GM18508 (cell line): ENCODE data around the gene NR6A1.
"Not testable (repeated sequence)": the region's sequence is repeated elsewhere in the genome, so short reads cannot be mapped to it uniquely, and the experiment has no call there.

Experiments
- ATAC-seq: cut with Tn5 transposase; IDR thresholded peaks from one replicate; pipeline ENCODE4 v1.9.1; 2021; ENCODE audit warnings: moderate number of reproducible peaks; ENCODE audit not compliant: insufficient read depth, unreplicated experiment

The NR6A1 gene

GRCh38 chr9:124762633-124763032 is 8.5 kb downstream of the NR6A1 start:
- ATAC-seq: no peak

- ATAC-seq: no peak
Observed at GRCh38 chr9:124761710-124762109, 9.4 kb downstream of the NR6A1 start.

GRCh38 chr9:124761196-124761595 is 9.9 kb downstream of the NR6A1 start:
- ATAC-seq: no peak

DNA sequence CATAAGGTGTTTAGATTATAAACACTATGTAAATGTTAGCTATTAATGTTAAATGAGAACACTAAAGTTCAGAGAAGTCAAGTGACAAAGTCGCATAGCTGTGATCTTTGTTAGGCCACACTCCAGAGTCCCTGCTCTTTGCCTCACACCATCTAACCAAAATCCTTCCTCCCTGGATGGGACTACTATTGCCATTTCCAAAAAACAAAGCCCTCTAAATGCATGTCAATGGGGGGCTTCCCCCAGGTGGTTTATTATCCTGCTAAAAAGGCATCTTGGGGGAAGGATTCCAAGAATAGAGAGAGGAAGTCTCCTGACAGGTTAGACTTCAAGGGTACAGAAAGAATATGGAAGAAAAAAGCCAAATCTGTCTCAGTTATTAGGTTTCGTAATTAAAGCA is 10.4 kb downstream of the NR6A1 start:
- ATAC-seq: no peak

- ATAC-seq: no peak
Observed at GRCh38 chr9:124759327-124759726, 11.8 kb downstream of the NR6A1 start.

DNA sequence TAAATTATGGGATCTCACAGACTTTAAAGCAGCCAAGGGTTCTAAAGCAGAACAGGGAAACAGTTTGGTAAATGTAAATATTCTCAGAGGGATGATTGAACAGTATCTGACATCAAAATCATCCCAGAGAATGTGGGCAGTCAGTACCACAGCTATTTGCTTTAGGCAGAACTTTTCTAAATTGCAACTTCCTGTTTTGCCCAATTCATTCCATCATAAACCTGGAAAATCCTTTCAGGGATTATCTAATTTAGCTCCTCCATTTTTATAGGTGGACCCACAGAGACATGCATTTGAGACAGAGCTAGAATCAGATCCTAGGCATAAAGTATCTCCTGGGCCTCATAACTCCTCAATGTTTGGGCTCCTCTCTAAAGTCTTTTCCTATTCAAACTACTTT is 12.4 kb downstream of the NR6A1 start:
- ATAC-seq: no peak

- ATAC-seq: no peak
Observed at GRCh38 chr9:124758061-124758460, 13.1 kb downstream of the NR6A1 start.

- no peak for ATAC-seq
Observed at GRCh38 chr9:124757616-124758015, 13.5 kb downstream of the NR6A1 start.

DNA sequence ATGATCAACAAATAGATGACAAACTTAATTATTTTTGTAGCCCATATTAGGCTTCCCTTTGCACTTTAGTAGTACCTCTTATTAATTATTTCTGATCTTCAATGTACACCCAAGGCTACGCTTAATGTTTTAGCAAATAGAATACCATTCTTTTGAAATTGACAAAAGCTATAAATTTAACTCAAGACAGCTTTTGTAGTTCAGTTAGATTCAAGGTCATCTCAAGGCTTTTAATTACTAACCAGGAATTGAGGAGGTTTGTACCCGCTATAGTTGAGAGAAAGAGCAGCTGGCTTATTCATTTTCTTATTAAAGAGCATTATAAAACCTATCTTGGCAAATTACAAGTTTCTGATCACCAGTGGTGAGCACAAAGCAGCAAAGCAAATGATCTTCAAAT is 15.1 kb downstream of the NR6A1 start:
- ATAC-seq: no peak

GRCh38 chr9:124755061-124755460 is 16.1 kb downstream of the NR6A1 start:
- ATAC-seq: no peak

GRCh38 chr9:124754289-124754688 is 16.8 kb downstream of the NR6A1 start:
- no peak for ATAC-seq

DNA sequence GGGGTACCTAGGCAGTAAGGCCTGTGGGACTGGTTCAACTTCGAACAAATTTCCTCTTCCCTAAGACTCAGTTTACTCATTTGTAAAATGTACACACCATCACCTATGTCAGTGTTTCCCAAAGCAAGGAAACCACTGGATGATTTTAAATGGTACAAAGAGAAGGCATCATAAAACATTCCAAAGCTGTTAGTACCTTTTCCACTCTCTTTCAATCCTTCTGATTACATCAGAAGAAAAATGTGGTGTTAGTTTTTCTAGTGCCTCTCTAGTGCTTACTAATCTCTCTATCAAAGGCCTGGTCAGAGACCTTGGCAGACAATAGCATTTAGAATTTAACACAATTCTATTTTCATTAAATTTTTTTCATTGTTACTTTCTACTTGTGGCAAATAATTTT is 18.1 kb downstream of the NR6A1 start:
- no peak for ATAC-seq

GRCh38 chr9:124749781-124750180 is 21.3 kb downstream of the NR6A1 start:
- ATAC-seq: no peak

- no peak for ATAC-seq
Observed at GRCh38 chr9:124749284-124749683, 21.8 kb downstream of the NR6A1 start.

DNA sequence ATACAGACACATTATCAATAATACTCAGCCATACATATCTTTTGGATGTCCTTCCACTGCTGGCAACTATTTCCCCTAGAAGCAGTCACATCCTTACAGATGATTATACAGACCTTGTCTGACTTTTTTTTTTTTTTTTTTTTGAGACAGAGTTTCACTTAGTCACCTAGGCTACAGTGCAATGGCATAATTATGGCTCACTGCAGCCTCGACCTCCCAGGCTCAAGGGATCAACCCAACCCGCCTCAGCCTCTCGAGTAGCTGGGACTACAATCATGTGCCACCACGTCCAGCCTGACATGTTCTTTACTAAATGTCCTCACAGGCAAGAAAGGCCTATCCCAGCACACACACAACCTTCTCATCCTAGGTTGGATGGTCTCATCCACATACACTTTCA is 24.0 kb downstream of the NR6A1 start:
- ATAC-seq: no peak

- ATAC-seq: no peak
Observed at GRCh38 chr9:124743686-124744348, 27.3 kb downstream of the NR6A1 start.

GRCh38 chr9:124742940-124743339 is 28.2 kb downstream of the NR6A1 start:
- no peak for ATAC-seq

- ATAC-seq: no peak
Observed at GRCh38 chr9:124741662-124742061, 29.4 kb downstream of the NR6A1 start.

- no peak for ATAC-seq
Observed at GRCh38 chr9:124741149-124741548, 30.0 kb downstream of the NR6A1 start.

GRCh38 chr9:124739360-124739759 is 31.8 kb downstream of the NR6A1 start:
- no peak for ATAC-seq

DNA sequence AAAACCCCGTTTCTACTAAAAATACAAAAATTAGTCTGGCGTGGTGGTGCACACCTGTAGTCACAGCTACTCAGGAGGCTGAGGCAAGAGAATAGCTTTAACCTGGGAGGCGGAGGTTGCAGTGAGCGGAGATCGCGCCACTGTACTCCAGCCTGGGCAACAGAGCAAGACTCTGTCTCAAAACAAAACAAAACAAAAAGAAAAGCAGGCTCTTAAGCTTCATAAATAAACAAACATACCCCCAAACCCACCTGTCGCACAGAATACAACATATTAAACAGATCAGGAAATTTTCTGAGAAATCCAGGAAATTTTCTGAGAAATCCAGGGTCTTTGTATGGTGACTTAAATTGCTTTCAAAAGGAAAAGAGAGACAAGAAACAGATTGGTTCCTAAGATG is 33.0 kb downstream of the NR6A1 start:
- not testable (repeated sequence) for ATAC-seq

GRCh38 chr9:124735121-124735520 is 36.0 kb downstream of the NR6A1 start:
- ATAC-seq: no peak

DNA sequence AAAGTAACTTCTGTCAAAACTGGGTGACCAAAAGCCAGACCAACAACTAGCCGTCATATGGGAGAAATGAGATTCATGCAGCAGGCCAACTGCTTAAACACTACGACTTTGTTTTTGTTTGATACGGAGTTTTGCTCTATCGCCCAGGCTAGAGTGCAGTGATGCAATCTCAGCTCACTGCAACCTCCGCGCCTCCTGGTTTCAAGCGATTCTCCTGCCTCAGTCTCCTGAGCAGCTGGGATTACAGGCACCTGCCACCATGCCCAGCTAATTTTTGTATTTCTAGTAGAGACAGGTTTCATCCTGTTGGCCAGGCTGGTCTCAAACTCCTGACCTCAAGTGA is 36.4 kb downstream of the NR6A1 start:
- not testable (repeated sequence) for ATAC-seq
